AG09309 (cell line): ENCODE results near the gene KCNMB4.

Source experiments
- DNase-seq: peaks from one replicate; pipeline ENCODE4 v3.0.0-alpha.2; 2010; ENCODE audit warnings: low read depth
- H3K4me3 ChIP-seq: 2 replicates; pipeline ENCODE4 v1.5.1; 2011; ENCODE audit warnings: mild to moderate bottlenecking, low read depth, low read length, moderate library complexity; ENCODE audit not compliant: control insufficient read depth
- TF ChIP-seq, protein P1 (sequence below): IDR thresholded peaks from 2 replicates; pipeline ENCODE4 v1.5.1; 2011; ENCODE audit warnings: mild to moderate bottlenecking, low read depth, low read length, inconsistent platforms; ENCODE audit not compliant: insufficient read depth, control insufficient read depth; ENCODE audit errors: missing control alignments

KCNMB4 gene

DNA sequence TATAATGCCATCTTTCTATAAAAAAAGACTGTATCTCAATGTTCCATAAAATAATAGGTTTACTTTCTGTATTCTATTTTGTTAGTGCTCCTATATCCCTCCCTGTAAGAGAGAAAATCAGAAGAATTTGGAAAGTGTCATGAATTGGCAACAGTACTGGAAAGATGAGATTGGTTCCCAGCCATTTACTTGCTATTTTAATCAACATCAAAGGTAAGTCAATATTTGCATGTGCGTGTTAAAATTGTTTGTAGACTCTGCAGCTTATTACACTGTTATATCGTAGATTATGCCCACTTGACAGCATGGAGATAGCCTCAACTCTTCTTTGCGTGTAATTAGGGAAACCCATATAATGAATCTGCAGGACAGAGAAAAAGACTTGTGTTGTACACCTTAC, 34.0 kb downstream of the KCNMB4 start:
- H3K4me3 ChIP-seq: no peak overlapping the region
- no peak for DNase-seq
- TF ChIP-seq, protein P1, sequence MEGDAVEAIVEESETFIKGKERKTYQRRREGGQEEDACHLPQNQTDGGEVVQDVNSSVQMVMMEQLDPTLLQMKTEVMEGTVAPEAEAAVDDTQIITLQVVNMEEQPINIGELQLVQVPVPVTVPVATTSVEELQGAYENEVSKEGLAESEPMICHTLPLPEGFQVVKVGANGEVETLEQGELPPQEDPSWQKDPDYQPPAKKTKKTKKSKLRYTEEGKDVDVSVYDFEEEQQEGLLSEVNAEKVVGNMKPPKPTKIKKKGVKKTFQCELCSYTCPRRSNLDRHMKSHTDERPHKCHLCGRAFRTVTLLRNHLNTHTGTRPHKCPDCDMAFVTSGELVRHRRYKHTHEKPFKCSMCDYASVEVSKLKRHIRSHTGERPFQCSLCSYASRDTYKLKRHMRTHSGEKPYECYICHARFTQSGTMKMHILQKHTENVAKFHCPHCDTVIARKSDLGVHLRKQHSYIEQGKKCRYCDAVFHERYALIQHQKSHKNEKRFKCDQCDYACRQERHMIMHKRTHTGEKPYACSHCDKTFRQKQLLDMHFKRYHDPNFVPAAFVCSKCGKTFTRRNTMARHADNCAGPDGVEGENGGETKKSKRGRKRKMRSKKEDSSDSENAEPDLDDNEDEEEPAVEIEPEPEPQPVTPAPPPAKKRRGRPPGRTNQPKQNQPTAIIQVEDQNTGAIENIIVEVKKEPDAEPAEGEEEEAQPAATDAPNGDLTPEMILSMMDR: no peak

DNA sequence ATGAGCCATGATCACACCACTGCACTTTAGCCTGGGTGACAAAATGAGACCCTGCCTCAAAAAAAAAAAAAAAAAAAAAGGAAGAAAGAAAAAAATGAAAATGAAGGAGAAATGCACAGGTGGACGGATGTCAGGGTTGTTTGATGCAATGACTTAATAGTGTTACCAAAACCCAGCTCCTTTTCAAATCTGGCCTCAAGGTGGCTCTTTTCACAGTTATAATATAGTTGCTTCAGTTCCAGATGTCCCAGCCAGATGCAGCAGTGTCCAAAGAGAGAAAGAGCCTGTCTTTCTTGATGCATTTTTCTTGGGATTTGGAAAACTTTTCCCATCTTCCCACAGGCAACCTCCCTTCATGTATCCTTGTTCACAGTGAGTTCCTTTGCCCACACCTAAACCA, 36.5 kb downstream of the KCNMB4 start:
- no peak overlapping the region for H3K4me3 ChIP-seq
- no peak for DNase-seq
- TF ChIP-seq, protein P1: peak; percentile 11

DNA sequence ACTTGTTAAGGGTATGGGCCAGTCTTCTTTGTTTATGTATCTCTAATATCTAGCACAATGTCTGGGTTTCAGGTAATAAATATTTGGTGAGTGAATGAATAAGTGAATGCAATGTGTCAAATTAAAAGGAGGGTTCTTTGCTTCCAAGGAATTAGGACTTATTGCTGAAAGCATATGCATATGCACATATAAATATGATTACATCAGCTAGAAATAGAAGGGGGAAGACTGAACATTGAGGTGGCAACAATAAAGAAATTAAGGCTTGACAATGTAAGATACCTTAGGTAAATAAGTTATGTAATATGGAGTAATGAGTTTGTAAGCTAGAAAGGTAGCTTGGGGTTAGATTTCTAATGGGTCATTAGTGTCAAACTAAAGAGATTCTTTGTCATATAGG, 37.7 kb downstream of the KCNMB4 start:
- DNase-seq: no peak
- H3K4me3 ChIP-seq: no peak overlapping the region
- TF ChIP-seq, protein P1: no peak

DNA sequence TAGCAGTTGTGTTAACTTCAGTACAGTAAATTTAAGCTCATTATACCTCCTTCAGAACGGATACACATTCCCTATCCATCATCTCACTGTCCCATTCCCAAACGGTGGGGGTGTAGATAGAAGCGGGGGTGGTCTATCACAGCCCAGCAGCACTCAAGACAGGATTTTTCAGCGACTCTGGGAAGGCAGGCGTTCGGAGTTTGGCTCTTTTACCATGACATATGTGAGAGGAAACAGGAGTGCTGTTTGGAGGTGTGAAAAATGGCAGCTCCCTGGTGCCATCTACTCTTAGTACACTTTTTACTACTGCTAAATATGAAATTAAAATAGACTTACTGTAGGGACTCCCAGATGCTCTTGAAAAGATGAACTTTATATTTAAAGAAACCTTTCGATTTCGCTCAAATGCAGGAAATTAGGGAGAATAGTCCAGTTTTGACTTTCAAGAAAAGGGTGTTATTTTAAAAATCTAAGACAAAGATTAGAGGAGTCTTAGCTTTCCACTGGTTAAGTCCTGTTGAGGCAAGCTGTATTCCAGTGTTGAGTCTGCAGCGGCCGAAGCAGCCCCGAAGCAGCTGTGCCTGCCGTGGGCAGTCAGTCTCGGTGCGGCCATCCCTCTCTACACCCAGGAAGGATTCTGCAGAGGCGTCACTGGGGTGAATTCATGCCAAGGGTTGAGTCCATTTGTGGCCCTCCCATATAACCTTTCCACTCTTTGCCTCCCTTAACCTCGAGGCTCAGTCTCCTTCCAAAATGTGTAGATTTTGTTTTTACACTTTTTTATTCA, 42.1 kb downstream of the KCNMB4 start:
- TF ChIP-seq, protein P1: no peak
- H3K4me3 ChIP-seq: no peak overlapping the region
- no peak for DNase-seq

DNA sequence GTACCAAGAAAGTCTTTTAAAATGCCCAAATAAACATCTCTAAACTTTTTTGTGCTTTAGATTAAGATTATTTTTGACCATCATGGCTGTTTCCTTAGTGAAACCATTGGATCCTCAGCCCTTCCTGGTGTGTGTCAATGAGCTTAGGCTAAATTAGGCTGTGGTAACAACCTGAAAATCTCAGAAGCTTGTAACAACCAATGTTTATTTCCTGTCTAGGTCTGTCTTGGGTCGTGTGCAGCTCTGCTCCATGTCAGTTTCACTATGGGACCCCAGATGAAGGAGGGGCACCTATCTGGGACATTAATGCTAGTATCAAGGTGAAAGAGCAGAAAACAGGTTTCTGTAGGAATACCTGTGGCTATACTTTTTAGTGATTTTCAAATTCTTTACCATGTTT, 49.9 kb downstream of the KCNMB4 start:
- no peak for DNase-seq
- TF ChIP-seq, protein P1: no peak

DNA sequence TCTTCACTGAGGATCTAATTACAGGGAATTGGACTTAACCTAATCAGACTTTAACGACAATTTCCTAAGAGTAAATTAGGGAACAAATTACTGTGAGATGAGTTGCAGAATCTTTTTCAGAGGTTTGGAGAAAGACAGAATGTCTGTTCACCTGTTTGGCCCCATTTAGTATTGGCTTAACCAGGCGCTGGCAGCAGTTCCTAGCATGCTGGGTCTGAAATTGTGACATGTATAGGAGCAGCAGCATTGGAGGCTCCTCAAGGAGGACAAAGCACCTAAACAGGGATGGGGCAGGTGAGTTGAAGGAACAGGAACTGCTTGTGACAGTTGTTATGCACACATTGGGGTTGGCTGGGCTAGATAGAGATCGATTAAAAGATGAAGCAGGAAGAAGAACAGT, 51.0 kb downstream of the KCNMB4 start:
- TF ChIP-seq, protein P1: no peak
- no peak for DNase-seq
- no peak overlapping the region for H3K4me3 ChIP-seq

More for the DNA sequence above, 49.9 kb downstream of the KCNMB4 start:
- no peak overlapping the region for H3K4me3 ChIP-seq
